HG03064 (cell line): ENCODE results near the gene CTNNA2.
"Not testable (repeated sequence)": the region's sequence is repeated elsewhere in the genome, so short reads cannot be mapped to it uniquely, and the experiment has no call there.

ENCODE experiments used
- ATAC-seq: cut with Tn5 transposase; IDR thresholded peaks from one replicate; pipeline ENCODE4 v1.9.1; 2021; ENCODE audit warnings: low read depth; ENCODE audit not compliant: unreplicated experiment

Gene CTNNA2

DNA sequence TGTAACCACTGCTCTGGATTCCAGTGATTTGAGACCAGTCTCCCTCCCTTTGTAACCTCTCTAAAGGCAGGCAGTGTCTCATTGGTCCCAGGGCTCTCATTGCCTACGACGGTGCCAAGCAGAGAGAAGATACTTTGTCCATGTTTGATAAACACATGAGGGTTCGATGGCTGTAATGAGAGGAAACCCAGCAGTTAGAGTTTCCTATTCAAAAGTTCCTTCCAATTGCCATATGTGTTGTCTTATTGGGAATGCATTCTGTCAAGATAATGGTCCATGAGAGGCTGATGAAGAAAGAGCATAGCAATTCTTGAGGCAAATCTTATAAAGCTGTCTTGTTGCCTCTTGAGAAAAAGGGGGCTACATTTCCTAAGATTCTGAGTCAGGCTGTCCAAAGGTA lies 499.2 kb downstream of the CTNNA2 start:
- no peak for ATAC-seq

DNA sequence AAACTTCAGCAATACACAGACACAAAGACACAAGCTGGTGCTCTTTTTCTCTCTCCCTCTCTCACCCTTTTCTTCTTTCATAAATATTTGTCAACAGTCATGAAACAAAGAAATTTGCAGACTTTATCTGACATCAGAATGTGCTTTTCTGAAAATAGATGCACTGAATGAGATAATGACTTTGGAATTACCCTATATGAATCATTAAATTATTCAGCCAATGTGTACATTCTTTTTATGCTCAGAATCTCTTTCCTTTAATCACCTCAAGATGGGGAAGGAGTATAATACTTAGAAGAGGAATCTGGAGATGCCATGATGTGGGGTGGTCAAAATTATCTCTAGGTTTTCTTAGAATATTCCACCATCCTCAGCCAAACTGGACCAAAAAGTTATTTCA lies 501.8 kb downstream of the CTNNA2 start:
- ATAC-seq = no peak

DNA sequence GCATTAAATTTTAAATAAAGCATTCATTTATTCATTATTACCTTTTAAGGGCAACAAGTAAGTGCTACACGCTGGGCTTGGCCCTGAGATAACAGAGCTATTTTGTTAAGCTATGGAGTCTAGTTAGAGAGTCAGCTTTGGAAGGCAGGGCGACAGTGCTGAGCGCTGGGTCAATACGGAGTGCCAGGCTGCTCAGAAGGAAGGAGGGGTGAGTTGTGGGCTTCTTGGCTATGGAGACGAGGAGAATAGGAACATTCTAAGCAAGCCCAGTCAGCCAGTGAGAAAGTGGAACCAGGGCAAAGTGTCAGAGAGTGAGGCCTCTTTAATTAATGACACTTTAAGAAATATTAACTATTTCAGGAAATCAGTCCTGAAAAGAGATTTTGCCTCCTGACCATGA lies 503.3 kb downstream of the CTNNA2 start:
- ATAC-seq = no peak

DNA sequence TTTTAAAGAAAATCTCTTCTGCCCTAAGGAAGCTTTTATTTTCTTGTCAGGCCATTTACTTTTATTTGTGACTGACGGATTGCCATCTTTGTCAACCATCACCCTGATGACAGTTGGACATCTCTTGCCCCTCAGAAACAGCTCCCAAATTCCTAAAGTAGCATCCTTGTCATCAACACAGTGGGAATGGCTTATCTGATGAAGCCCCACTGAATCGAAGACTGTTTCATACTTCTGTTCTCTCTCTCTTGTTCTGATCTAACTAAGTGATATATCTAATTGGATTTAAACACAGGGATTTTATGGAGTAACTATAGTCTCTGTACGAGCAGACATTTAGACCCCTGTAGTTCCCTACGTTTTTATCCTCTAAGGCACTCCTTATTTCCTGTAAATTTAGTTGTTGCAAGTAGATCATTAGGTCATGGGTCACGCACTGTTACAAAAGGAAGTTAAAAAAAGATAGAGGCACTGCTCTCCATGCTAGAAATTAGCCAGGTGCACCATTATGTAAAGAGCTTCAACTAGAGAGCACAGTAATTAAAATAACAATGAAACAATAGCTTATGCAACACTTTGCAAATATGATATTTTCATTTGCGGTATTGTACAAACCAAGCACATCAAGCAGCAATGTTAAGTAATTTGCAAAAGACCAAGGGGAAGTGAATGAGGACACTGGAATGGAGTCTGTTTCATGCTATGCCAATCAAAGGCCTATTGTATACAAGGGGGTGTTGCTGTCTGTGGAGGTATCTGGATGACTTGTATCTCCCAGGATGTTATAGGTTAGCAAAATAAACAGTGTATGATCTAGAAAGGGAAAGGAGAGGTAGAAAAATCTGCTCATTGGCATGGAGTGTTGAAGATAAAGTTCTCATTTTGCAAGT lies 507.0 kb downstream of the CTNNA2 start:
- no peak for ATAC-seq

DNA sequence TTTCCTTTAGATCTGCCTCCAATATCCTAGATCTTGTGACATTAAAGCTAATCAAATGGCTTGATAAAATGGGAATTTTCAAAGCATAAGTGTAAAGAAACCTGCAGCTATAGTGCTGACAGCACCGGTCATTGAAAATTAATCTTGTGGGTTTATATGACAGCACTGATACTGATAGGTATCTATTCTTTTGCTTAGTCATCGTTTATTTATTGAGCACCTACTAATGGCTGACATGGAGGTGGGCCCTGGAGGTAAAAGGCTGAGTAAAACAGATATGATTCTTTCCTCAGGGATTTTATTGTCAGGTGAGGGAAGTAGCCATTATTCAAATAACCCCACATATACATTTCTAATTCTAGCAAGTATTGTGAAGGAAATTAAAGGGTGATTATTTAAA lies 509.2 kb downstream of the CTNNA2 start:
- no peak for ATAC-seq

DNA sequence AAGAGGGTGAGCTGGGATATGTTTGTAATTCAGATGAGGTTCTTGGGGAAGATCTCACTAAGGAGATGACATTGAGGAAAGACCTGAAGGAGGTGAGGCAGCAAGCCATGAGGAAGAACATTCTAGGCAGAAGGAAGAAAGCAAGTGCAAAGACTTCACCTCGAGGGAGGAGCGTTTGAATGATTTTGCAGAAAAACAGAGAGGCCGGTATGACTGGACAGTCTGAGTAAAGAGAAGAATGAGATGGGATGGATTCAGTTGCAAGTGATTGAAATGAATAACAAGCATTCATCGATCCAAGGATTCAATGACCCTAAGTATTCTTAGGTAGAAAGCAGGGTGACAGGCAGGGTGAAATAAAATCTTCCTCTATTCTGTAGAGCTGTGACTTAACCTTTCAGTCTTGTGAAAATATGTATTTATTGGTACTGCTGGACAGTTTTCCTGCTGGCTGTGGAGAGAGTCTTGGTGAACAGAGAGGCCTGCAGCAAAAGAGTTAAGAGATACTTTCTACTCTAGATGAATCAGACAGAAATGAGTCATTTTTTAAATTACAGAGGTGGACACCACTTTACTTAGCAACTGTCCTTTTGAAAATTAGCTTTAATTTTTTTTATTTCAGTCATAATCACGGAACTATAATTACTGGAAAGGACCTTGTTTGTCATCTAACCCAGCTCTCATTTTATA lies 513.3 kb downstream of the CTNNA2 start:
- no peak for ATAC-seq

DNA sequence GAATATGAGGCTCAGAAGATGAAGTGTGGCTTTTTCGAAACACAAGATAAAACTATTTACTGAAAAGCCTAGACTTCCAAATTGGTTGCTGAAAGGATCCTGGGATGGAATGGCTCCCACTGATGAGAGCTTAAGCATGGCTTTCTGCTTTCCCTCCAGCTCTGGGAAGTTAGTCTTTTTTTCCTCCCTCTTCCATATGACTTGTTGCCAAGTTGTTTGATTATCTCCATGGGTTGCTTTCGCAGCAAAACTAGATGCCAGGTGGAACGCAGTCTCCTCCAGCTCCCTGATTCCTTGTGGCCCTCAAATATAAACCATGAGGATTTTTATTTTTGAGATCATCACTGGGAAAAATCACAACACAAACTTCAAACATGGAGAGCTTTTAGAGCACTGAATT lies 515.2 kb downstream of the CTNNA2 start:
- no peak for ATAC-seq

DNA sequence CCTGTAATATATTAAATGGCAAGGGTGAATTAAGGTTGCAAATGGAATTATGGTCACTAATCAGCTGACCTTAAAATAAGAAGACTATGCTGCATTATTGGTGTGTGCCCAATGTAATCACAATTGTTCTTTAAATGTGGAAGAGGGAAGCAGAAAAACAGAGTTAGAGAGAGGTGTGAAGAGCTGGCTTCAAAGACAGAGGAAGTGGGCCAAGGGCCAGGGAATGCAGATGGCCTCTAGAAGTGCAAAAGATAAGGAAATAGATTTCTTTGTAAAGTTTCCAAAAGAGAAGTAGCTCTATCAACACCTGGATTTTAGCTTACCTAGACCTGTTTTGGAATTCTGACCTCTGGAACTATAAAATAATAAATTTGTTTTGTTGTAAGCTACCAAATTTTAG lies 515.7 kb downstream of the CTNNA2 start:
- no peak for ATAC-seq

DNA sequence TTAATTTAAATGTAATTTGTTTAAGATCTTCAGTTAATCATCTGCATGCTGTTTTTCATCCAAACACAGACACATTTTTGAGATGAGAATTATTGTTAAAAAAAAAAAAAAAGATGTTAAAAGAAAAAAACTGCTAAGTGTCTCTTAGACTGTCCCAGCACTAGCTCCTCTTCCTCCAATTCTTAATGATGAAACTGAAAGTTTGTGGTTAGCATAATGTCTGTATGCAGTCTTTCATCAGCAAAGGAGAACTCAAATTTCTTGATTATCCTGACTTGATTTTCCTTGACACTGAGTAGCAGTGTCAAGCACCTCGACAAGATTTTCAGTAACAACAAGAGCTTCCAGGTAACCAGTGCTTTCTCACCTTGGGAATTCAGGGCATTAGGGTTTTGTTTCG lies 517.3 kb downstream of the CTNNA2 start:
- ATAC-seq = no peak

DNA sequence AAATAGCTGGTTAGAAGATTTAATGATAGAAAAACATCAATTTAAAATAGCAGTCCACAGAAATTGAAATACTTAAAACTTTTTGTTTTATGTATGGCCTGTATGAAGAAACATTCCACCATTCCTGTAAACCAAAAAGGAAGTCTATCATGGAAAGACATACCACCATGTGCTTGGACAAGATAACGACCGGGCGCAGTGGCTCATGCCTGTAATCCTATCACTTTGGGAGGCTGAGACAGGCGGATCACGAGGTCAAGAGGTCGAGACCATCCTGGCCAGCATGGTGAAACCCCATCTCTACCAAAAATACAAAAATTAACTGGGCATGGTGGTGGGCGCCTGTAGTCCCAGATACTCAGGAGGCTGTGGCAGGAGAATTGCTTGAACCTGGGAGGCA lies 519.8 kb downstream of the CTNNA2 start:
- not testable (repeated sequence) for ATAC-seq

DNA sequence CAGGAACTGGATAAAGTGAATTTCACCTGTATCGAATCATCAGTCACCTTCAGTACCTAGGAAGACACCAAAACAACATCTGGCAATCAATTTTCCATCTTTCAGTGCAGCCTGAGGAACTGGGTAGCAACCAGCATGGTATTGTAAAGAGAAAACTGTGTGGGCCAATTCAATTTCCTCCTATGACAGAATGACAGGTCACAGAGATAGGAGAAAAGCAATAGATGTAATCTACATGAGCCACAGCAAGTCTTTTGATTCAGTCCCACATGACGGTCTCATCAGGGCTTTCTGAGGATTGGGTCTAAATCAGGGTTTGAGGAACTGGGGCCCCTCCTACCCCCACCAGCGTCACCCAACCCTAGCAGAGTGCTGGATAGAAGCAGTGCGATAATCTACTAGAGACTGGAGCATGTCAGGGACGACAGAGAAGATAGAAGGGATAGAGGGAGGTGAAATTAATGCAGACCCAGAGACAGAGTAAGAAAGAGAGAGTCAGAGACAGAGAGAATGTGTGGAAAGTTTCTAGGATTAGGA lies 523.0 kb downstream of the CTNNA2 start:
- ATAC-seq = no peak

DNA sequence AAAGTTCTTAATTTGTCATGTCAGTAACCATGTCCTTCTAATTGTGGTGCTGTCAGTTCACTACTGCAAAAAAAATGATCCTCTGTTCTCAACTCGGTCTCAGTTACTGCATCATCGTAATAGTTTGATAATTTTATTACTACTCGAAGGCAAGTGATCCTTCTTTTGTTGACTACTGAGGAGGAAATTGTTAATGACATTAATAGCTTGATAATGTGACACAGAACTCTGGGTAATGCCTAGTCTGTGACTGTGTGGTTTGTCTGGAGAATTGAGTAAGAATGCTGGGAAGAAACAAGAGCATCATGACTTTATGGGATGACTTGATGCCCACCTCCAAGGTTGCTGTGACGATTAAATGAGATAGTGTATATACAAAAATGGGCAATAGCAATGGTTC lies 524.5 kb downstream of the CTNNA2 start:
- ATAC-seq = no peak

DNA sequence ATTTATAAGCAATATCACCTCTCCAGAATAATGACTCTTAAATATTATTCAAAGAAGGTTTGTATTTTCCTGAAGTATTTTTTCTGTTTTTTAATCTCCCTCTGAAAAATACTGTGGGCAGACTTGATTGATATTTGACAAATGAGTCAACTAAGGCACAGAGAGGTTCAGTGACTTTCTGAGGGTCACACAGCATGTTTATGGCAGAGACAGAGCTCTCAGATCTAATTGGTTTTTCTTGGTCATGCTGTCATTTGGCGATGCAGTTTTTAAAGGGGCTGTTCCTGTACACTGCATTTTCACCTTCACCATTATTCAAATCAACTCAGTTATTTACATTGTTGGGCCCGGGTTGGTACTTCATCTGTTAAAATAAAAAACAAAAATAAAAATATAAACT lies 527.4 kb downstream of the CTNNA2 start:
- no peak for ATAC-seq

DNA sequence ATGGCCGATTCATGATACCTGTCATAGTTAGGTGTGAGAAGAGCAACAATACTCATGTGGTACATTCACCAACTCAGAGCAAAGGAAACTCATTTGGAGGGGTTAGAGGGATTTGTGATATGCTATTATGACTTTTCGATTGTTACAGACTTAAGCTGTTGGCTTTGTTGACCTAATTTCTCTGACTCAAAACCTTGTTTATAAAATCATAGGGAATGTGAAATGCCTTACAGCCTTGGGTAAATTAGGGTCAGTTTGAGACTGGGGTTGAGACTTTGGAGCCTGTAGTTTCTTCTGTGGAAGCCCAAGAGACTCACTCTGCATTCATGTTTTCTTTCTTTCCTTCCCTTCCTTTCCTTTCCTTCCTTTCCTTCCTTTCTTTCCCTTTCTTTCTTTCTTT lies 529.8 kb downstream of the CTNNA2 start:
- no peak for ATAC-seq

DNA sequence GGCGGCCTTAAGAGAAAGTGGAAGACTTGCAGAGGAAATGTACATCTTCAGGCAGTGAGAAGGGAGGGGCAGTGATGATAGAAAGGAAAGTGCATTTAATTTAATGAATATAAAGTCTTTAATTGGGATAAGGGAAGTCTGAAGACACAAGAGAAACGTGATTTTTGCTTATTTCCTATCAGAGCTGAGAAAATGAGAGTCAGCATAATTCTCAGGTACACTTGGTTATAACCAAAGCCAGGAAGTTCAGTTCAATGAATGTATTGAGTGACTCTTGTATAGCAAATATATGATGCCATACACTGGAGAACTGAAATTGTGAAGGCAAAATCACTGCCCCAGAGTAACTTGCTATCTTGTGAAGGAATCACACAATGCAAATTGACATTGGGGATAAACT lies 535.4 kb downstream of the CTNNA2 start:
- ATAC-seq = no peak

DNA sequence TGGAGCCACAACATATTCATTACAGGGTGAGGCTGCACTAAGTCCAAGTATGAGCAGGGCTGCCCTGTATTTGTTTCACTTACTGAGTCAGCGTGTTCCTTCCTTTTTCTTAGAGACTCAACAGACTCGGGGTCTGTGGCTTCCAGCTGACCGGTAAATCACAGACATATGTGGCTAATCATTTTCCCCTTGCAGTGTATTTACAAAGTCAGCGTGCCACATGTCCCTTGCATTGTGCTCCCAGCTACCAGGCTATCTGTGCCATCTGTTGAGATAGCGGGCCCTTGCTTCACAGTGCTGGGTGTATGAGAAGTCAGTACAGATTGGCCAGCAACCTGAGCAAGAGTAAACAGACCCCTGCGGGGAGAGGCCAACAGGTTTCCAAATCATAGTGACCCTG lies 537.4 kb downstream of the CTNNA2 start:
- ATAC-seq = no peak

DNA sequence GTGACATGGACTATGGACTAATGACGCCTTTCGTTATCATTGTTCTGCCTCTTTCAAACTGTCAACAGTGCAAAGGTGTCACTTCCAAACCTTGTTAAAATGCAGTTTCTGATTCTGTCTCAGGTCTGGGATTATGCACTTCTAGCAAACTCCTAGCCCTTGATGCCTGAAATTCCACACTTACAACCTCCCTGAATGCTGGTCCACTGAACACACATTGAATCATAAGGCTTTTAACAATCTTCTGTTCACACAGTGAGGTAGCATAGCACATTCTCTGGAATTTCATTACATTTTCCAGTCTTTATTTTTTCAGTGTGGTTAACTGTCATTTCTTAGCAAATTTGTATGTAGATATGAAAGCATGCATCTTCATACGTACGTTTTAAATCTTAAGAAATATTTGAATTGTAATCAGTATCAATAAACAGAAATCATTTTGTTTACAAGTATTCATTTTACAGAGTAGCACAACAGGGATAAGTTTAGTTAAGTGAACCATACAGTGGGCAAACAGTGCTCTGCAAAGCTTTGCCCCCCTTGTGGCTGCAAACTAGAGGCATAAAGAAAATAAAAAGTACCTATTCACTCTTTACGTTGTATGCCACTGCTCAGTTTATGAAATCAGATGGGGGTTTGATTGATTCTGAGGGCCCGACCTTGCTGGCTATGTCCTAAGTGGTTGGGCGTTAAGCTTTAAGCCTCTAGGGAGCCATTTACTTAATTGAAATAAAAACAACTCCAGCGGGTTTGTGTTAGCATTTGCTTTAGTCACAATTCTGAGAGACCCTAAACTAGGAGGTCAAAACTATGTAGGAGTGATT lies 540.9 kb downstream of the CTNNA2 start:
- no peak for ATAC-seq

DNA sequence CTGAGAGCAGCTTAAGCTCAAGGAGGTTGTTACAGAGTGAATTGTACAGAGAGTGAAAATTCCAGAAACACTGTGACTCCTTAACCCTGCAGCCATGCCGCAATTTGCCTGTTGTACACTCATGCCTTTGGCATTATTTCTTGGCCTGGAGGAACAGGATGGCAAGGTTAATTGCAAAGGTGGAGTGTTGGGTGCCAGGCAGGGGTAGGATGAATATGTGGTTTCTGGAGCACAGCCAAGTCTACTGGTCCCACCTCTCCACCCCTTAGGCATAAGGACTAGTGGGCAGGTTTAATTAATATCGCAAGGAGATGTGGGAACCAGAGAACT lies 541.5 kb downstream of the CTNNA2 start:
- no peak for ATAC-seq

DNA sequence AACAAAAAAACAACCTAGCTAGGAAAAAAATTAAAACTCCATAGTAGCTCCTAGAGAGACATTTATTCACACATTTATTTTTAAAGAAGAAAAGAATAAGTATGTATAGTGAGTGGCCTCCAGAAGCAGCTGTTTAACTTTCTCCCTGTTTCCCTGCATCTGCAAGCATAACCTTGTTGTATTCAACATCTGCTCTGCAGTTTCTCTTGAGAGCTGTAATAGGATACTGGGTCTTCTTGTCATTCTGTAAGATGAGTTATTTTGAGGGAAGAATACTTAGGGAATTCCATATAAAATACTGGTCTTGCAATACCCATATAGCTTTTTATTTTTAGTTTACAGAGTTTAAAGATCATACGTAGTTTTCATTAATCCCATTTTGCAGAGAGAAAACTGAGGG lies 545.1 kb downstream of the CTNNA2 start:
- no peak for ATAC-seq

DNA sequence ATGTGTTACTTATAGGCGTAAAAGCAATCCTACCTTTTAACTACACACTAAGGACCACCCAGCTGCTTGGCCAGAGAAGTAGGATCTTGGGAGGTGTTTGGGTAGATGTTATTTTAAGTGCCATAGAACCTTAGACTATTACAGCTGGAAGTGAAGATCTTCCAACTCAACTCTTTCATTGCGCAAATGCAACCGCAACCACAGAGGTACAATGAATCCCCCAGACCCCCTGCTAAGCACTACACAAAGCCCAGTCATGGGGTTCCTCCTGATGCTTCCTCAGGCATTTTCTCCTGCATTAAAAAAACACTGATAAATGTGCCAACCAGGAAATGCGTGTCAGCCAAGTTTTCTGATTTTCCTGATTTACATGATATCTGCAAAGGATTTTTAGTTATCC lies 545.7 kb downstream of the CTNNA2 start:
- ATAC-seq = no peak

DNA sequence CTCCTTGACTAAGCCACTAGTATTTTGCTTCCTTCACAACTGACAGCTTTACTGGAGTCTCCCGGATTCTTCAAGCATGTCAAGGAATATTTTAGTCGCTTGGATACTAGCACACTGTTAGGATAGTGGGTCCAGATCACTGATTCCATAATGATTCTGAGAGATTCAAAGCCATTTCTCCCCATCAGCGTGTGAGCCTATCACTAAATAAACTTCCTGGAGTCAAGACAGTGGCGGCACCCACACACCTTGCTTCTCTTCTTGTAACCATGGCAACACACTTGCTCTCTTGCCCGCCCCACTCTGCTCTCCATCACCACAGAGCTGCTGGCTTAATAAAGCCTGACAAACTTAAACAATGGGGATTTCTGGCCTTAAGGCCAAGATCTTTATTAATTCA lies 546.6 kb downstream of the CTNNA2 start:
- ATAC-seq = no peak
